ENCODE measurements around the gene KLHL17. TPM values are rescaled to one million over a fixed set of nuclear protein-coding genes. Genes with fewer than 3 reads are reported as not detected.

The KLHL17 gene
- total RNA-seq, 1 experiment from 2014 or later, result 58.8 TPM

DNA sequence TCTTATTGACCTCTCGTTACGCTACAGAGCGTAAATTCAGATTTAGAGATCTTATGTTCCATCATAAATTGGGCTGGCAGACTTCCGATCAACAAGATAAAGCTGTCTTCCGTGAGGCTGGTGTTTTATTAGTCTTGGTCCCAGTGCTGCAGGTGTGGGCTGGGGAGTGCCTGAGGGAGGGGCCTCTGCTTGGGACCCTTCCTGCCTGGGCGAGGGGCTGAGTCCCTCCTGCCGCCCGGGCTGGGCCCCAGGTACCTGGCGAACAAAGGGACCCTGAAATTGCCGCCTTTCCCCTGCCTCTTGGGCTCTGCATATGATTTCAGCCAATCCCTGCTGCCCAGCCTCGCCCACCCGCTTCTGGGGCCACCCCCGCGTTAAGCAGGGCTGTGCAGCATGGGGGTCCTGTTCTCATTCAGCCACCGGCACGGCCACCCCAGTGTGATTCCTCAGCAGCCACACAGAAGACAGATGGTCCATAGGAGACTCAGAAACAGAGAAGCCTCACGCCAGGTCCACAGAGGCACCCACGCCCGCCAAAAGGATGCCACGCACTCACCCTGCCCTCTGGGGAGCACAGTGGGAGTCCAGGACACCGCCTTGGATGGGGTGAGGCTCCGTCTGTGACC, 42.8 kb upstream of the KLHL17 start:
- ChIA-PET POLR2A (no interaction called here), CTCF (no interaction called here)
- BruUV-seq (replicated peaks), result no TSS peak
- Histone ChIP-seq H3K4me1 (ENCODE audit: control insufficient read depth, insufficient read depth, low read length) (peaks cover 78% of the 10 kb centered on the region), H3K9me3 (ENCODE audit: control insufficient read depth, insufficient read depth, low read depth, low read length) (no peaks in the 10 kb centered on the region), H3K27me3 (ENCODE audit: control insufficient read depth, insufficient read depth, low read length) (no peaks in the 10 kb centered on the region), H3K27ac (ENCODE audit: low read length) (peak overlapping the region; percentile 65; the same call in 1 of the 2 replicates), H3K4me3 (ENCODE audit: low read depth in 2 of 2, low read length in 2 of 2) (no peak overlapping the region), H3K36me3 (ENCODE audit: control insufficient read depth, insufficient read depth, low read length) (no peaks in the 10 kb centered on the region)
- ATAC-seq (no peak), DNase-seq (ENCODE audit: low read depth, low spot score) (no peak)
- intact Hi-C loops (cut with micrococcal nuclease; ENCODE audit: unreplicated experiment), result no loop called here
- TF ChIP-seq, protein P1, sequence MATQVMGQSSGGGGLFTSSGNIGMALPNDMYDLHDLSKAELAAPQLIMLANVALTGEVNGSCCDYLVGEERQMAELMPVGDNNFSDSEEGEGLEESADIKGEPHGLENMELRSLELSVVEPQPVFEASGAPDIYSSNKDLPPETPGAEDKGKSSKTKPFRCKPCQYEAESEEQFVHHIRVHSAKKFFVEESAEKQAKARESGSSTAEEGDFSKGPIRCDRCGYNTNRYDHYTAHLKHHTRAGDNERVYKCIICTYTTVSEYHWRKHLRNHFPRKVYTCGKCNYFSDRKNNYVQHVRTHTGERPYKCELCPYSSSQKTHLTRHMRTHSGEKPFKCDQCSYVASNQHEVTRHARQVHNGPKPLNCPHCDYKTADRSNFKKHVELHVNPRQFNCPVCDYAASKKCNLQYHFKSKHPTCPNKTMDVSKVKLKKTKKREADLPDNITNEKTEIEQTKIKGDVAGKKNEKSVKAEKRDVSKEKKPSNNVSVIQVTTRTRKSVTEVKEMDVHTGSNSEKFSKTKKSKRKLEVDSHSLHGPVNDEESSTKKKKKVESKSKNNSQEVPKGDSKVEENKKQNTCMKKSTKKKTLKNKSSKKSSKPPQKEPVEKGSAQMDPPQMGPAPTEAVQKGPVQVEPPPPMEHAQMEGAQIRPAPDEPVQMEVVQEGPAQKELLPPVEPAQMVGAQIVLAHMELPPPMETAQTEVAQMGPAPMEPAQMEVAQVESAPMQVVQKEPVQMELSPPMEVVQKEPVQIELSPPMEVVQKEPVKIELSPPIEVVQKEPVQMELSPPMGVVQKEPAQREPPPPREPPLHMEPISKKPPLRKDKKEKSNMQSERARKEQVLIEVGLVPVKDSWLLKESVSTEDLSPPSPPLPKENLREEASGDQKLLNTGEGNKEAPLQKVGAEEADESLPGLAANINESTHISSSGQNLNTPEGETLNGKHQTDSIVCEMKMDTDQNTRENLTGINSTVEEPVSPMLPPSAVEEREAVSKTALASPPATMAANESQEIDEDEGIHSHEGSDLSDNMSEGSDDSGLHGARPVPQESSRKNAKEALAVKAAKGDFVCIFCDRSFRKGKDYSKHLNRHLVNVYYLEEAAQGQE (IDR thresholded peaks at IDR 0.05; ENCODE audit: insufficient read depth in 1 of 2, low read depth in 2 of 2, low read length in 1 of 2), result no peak
- TF ChIP-seq SIN3A (IDR thresholded peaks at IDR 0.05; ENCODE audit: borderline replicate concordance, insufficient read depth, low read depth, low read length), result no peak
- no peak; the same call in 1 of the 2 replicates for TF ChIP-seq POLR2AphosphoS5 (IDR thresholded peaks at IDR 0.05; ENCODE audit: low read depth, low read length)
- TF ChIP-seq TCF7L2 (IDR thresholded peaks at IDR 0.05; ENCODE audit: low read depth, low read length), result 0 out of 2 replicates have a peak, but pooled peaks have one; percentile 27
- TF ChIP-seq, protein P2, sequence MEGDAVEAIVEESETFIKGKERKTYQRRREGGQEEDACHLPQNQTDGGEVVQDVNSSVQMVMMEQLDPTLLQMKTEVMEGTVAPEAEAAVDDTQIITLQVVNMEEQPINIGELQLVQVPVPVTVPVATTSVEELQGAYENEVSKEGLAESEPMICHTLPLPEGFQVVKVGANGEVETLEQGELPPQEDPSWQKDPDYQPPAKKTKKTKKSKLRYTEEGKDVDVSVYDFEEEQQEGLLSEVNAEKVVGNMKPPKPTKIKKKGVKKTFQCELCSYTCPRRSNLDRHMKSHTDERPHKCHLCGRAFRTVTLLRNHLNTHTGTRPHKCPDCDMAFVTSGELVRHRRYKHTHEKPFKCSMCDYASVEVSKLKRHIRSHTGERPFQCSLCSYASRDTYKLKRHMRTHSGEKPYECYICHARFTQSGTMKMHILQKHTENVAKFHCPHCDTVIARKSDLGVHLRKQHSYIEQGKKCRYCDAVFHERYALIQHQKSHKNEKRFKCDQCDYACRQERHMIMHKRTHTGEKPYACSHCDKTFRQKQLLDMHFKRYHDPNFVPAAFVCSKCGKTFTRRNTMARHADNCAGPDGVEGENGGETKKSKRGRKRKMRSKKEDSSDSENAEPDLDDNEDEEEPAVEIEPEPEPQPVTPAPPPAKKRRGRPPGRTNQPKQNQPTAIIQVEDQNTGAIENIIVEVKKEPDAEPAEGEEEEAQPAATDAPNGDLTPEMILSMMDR (IDR thresholded peaks at IDR 0.05), result no peak
- in situ Hi-C loops (cut with HindIII; ENCODE audit: low pct_unique_long_range_greater_than_20kb, low sequenced_read_pairs), result no loop called here

DNA sequence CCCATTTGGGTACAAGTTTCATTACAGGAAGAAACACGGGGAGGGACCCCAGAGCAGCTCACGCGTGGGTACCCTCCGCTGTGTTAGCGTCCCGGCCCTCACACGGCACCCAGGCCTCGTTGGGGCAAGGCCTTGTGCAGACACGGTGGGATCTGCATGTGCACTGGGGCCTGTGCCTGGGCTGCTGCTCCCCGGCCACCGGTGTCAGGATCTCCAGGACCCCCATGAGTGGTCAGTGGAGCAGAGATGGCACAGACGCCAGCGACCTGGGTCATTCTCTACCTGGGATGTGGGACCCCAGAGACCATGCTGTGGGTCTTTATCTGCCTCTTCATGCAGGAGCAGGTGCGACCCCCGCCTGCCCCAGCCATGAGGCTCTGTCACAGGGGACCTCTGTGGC, 42.0 kb upstream of the KLHL17 start:
- ChIA-PET CTCF (no interaction called here), POLR2A (no interaction called here)
- intact Hi-C loops (cut with micrococcal nuclease; ENCODE audit: unreplicated experiment) (no loop called here), in situ Hi-C loops (cut with HindIII; ENCODE audit: low pct_unique_long_range_greater_than_20kb, low sequenced_read_pairs) (no loop called here)
- ATAC-seq (no peak), DNase-seq (ENCODE audit: low read depth, low spot score) (no peak)
- TF ChIP-seq, protein P2 (IDR thresholded peaks at IDR 0.05), result no peak
- TF ChIP-seq SIN3A (IDR thresholded peaks at IDR 0.05; ENCODE audit: borderline replicate concordance, insufficient read depth, low read depth, low read length) (no peak), POLR2AphosphoS5 (IDR thresholded peaks at IDR 0.05; ENCODE audit: low read depth, low read length) (0 out of 2 replicates have a peak, but pooled peaks have one; percentile 30)
- Histone ChIP-seq H3K27me3 (ENCODE audit: control insufficient read depth, insufficient read depth, low read length) (no peaks in the 10 kb centered on the region), H3K9me3 (ENCODE audit: control insufficient read depth, insufficient read depth, low read depth, low read length) (no peaks in the 10 kb centered on the region), H3K4me1 (ENCODE audit: control insufficient read depth, insufficient read depth, low read length) (peaks cover 78% of the 10 kb centered on the region), H3K27ac (ENCODE audit: low read length) (peak overlapping the region; percentile 17; the same call in 1 of the 2 replicates), H3K36me3 (ENCODE audit: control insufficient read depth, insufficient read depth, low read length) (no peaks in the 10 kb centered on the region), H3K4me3 (ENCODE audit: low read depth in 2 of 2, low read length in 2 of 2) (no peak overlapping the region)
- no TSS peak for BruUV-seq (replicated peaks)
